MM.1S (cell line): ENCODE results near the gene CMTM4.

Source experiments
- DNase-seq: peaks from one replicate; pipeline ENCODE4 v3.0.0-alpha.2; 2015
- H2AFZ ChIP-seq: fragments of 300-600 bp; sonication (generic); 2 replicates; pipeline ENCODE4 v1.6.0; 2016; ENCODE audit warnings: antibody characterized with exemption, low read length
- H3F3A ChIP-seq: fragments of 300-600 bp; sonication (generic); 2 replicates; pipeline ENCODE4 v1.6.1; 2016; ENCODE audit warnings: mild to moderate bottlenecking, antibody characterized with exemption, low read length, moderate library complexity, mixed read lengths; ENCODE audit not compliant: insufficient read depth
- H3K27ac ChIP-seq: fragments of 300-600 bp; sonication (generic); 2 replicates; pipeline ENCODE4 v1.5.1; 2016; ENCODE audit warnings: mild to moderate bottlenecking, low read length
- H3K27me3 ChIP-seq: fragments of 300-600 bp; sonication (generic); replicated peaks from 2 replicates; pipeline ENCODE4 v1.6.0; 2016; ENCODE audit warnings: low read length; ENCODE audit not compliant: insufficient read depth
- H3K36me3 ChIP-seq: fragments of 300-600 bp; sonication (generic); replicated peaks from 2 replicates; pipeline ENCODE4 v1.6.1; 2016; ENCODE audit warnings: mild to moderate bottlenecking, low read length, mixed read lengths; ENCODE audit not compliant: insufficient read depth
- H3K4me1 ChIP-seq: fragments of 300-600 bp; sonication (generic); 2 replicates; pipeline ENCODE4 v1.6.1; 2016; ENCODE audit warnings: low read length, mixed read lengths
- H3K4me2 ChIP-seq: fragments of 300-600 bp; sonication (generic); 2 replicates; pipeline ENCODE4 v1.6.0; 2016; ENCODE audit warnings: low read depth, low read length
- H3K4me3 ChIP-seq: fragments of 300-600 bp; sonication (generic); 2 replicates; pipeline ENCODE4 v1.5.1; 2016; ENCODE audit warnings: low read length, mixed read lengths
- H3K79me2 ChIP-seq: fragments of 300-600 bp; sonication (generic); 2 replicates; pipeline ENCODE4 v1.6.1; 2016; ENCODE audit warnings: mixed run types, low read length, mixed read lengths
- H3K9ac ChIP-seq: fragments of 300-600 bp; sonication (generic); 2 replicates; pipeline ENCODE4 v1.6.1; 2016; ENCODE audit warnings: low read length, mixed read lengths
- H3K9me2 ChIP-seq: fragments of 300-600 bp; sonication (generic); replicated peaks from 2 replicates; pipeline ENCODE4 v1.6.1; 2016; ENCODE audit warnings: mild to moderate bottlenecking, low read length, mixed read lengths; ENCODE audit not compliant: insufficient read depth
- H3K9me3 ChIP-seq: fragments of 300-600 bp; sonication (generic); replicated peaks from 2 replicates; pipeline ENCODE4 v1.6.1; 2016; ENCODE audit warnings: mild to moderate bottlenecking, low read length, mixed read lengths; ENCODE audit not compliant: insufficient read depth
- H4K20me1 ChIP-seq: fragments of 300-600 bp; sonication (generic); 2 replicates; pipeline ENCODE4 v1.6.1; 2016; ENCODE audit warnings: mild to moderate bottlenecking, low read length, moderate library complexity, mixed read lengths; ENCODE audit not compliant: insufficient read depth
- EZH2 ChIP-seq: fragments of 300-600 bp; sonication (generic); optimal IDR thresholded peaks from 2 replicates; pipeline ENCODE3; 2017; ENCODE audit warnings: low read depth, mild to moderate bottlenecking, antibody characterized with exemption, low read length, mixed read lengths
- EZH2phosphoT487 ChIP-seq: fragments of 300-600 bp; sonication (generic); IDR thresholded peaks from 2 replicates; pipeline ENCODE4 v1.6.1; 2018; ENCODE audit warnings: antibody characterized with exemption, low read length
- TF ChIP-seq, protein P1 (sequence below): fragments of 300-600 bp; sonication (generic); IDR thresholded peaks from 2 replicates; pipeline ENCODE4 v1.5.1; 2016; ENCODE audit warnings: antibody characterized with exemption, low read length, mixed read lengths

Gene CMTM4

GRCh38 chr16:66735891-66736290 lies 39.3 kb upstream of the CMTM4 start:
- no peak for TF ChIP-seq EZH2
- no peak for TF ChIP-seq EZH2phosphoT487
- TF ChIP-seq, protein P1, sequence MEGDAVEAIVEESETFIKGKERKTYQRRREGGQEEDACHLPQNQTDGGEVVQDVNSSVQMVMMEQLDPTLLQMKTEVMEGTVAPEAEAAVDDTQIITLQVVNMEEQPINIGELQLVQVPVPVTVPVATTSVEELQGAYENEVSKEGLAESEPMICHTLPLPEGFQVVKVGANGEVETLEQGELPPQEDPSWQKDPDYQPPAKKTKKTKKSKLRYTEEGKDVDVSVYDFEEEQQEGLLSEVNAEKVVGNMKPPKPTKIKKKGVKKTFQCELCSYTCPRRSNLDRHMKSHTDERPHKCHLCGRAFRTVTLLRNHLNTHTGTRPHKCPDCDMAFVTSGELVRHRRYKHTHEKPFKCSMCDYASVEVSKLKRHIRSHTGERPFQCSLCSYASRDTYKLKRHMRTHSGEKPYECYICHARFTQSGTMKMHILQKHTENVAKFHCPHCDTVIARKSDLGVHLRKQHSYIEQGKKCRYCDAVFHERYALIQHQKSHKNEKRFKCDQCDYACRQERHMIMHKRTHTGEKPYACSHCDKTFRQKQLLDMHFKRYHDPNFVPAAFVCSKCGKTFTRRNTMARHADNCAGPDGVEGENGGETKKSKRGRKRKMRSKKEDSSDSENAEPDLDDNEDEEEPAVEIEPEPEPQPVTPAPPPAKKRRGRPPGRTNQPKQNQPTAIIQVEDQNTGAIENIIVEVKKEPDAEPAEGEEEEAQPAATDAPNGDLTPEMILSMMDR, result no peak
- no peaks in the 10 kb centered on the region for H3F3A ChIP-seq
- H3K9me2 ChIP-seq, result no peaks in the 10 kb centered on the region
- DNase-seq, result no peak
- no peaks in the 10 kb centered on the region for H3K9me3 ChIP-seq
- peaks cover 5% of the 10 kb centered on the region; the same call in 1 of the 2 replicates for H3K36me3 ChIP-seq
- H3K79me2 ChIP-seq, result peaks cover 26% of the 10 kb centered on the region
- no peak overlapping the region for H2AFZ ChIP-seq
- H3K4me3 ChIP-seq, result no peak overlapping the region
- H3K27ac ChIP-seq, result no peak overlapping the region
- H3K27me3 ChIP-seq, result no peaks in the 10 kb centered on the region
- no peak overlapping the region for H3K9ac ChIP-seq
- peaks cover 5% of the 10 kb centered on the region; the same call in 1 of the 2 replicates for H4K20me1 ChIP-seq
- no peaks in the 10 kb centered on the region for H3K4me1 ChIP-seq
- no peak overlapping the region for H3K4me2 ChIP-seq

DNA sequence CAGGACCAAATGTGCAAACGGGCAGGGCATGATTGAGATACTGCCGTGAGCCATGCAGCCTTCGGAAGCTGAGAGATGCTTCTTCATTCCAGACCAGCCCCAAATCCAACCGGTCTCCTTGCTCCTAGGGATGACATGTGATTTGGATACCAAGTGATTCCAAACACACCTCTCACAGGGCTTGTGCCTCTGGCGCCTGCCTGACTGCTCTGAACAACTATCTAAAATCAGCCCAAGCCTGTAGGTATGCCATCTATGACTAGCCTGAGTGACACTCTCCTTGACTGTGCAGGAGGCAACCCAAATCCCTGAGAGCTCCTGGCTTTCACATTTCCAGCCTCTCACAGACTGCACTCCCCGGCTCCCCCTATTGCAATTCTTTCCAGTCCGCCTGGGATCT lies 34.6 kb upstream of the CMTM4 start:
- no peaks in the 10 kb centered on the region for H4K20me1 ChIP-seq
- H3K27ac ChIP-seq, result no peak overlapping the region
- H3K4me2 ChIP-seq, result no peak overlapping the region
- DNase-seq, result no peak
- H3K27me3 ChIP-seq, result no peaks in the 10 kb centered on the region
- no peak overlapping the region for H3K4me3 ChIP-seq
- H2AFZ ChIP-seq, result no peak overlapping the region
- H3K79me2 ChIP-seq, result no peaks in the 10 kb centered on the region
- 0 out of 2 replicates have a peak, but pooled peaks cover 5% of the 10 kb centered on the region for H3F3A ChIP-seq
- no peaks in the 10 kb centered on the region for H3K9me3 ChIP-seq
- H3K36me3 ChIP-seq, result 0 out of 2 replicates have a peak, but pooled peaks cover 5% of the 10 kb centered on the region
- H3K9ac ChIP-seq, result no peak overlapping the region
- TF ChIP-seq EZH2phosphoT487, result no peak
- TF ChIP-seq, protein P1, result no peak
- no peak for TF ChIP-seq EZH2
- H3K9me2 ChIP-seq, result no peaks in the 10 kb centered on the region
- H3K4me1 ChIP-seq, result no peaks in the 10 kb centered on the region

GRCh38 chr16:66728804-66729203 lies 32.3 kb upstream of the CMTM4 start:
- Histone ChIP-seq H4K20me1 (no peaks in the 10 kb centered on the region), H3K9ac (no peak overlapping the region), H3F3A (0 out of 2 replicates have a peak, but pooled peaks cover 5% of the 10 kb centered on the region), H3K9me2 (no peaks in the 10 kb centered on the region), H3K9me3 (no peaks in the 10 kb centered on the region), H3K27ac (no peak overlapping the region), H3K79me2 (no peaks in the 10 kb centered on the region), H3K36me3 (0 out of 2 replicates have a peak, but pooled peaks cover 5% of the 10 kb centered on the region), H2AFZ (no peak overlapping the region), H3K4me2 (no peak overlapping the region), H3K4me3 (no peak overlapping the region), H3K27me3 (no peaks in the 10 kb centered on the region), H3K4me1 (no peaks in the 10 kb centered on the region)
- DNase-seq, result no peak
- TF ChIP-seq EZH2, result no peak
- TF ChIP-seq, protein P1, result no peak
- TF ChIP-seq EZH2phosphoT487, result no peak
